Ishikawa (cell line): ENCODE measurements around the gene BOK.

Experiments used
- CREB1 ChIP-seq: IDR thresholded peaks from 2 replicates; pipeline ENCODE4 v1.6.1; 2012; ENCODE audit warnings: low read depth
- EP300 ChIP-seq: IDR thresholded peaks from 2 replicates; pipeline ENCODE4 v1.6.1; 2012; ENCODE audit warnings: borderline replicate concordance
- MAX ChIP-seq: IDR thresholded peaks from 2 replicates; pipeline ENCODE4 v1.6.1; 2012
- NFIC ChIP-seq: IDR thresholded peaks from 2 replicates; pipeline ENCODE4 v1.6.1; 2012
- REST ChIP-seq: IDR thresholded peaks from 2 replicates; pipeline ENCODE4 v1.6.1; 2012; ENCODE audit warnings: low read depth, mild to moderate bottlenecking
- TEAD4 ChIP-seq: IDR thresholded peaks from 2 replicates; pipeline ENCODE4 v1.6.1; 2012
- YY1 ChIP-seq: IDR thresholded peaks from 2 replicates; pipeline ENCODE4 v1.6.1; 2012; ENCODE audit warnings: low read depth

GRCh38 chr2:241573741-241574140 lies 15.2 kb downstream of the BOK start:
- TF ChIP-seq EP300: no peak
- no peak for TF ChIP-seq REST
- TF ChIP-seq YY1: no peak
- TF ChIP-seq MAX: no peak
- no peak for TF ChIP-seq TEAD4
- no peak for TF ChIP-seq NFIC
- TF ChIP-seq CREB1: no peak
